GM12878 (cell line): ENCODE results near the gene COL4A2. TPM values are rescaled to one million over a fixed set of nuclear protein-coding genes. Genes with fewer than 3 reads are reported as not detected.

Experiments used
- ATAC-seq: fragments of 200-7000 bp; cut with Tn5 transposase; 3 replicates; pipeline ENCODE4 v1.9.1; 2020; ENCODE audit warnings: mild to moderate bottlenecking, moderate library complexity
- BruUV-seq: library from RNA; stranded (reverse); fragments of 400-500 nt; replicated peaks from 2 replicates; lab custom pipeline; 2021; lab: Mats Ljungman, UMichigan
- CTCF ChIA-PET: fragments of 300-600 bp; sonication (Branson Sonifier 250); formaldehyde crosslinking; extraction: SDS; loops from one replicate; lab custom pipeline; 2021; ENCODE audit warnings: inconsistent platforms; lab: Yijun Ruan, JAX
- POLR2A ChIA-PET: fragments of 350-600 bp; formaldehyde crosslinking; extraction: SDS; loops from one replicate; lab custom pipeline; 2021; ENCODE audit warnings: inconsistent platforms; lab: Charles Lee
- RAD21 ChIA-PET: fragments of 300-600 bp; sonication (Branson Sonifier 250); formaldehyde crosslinking; loops from one replicate; lab custom pipeline; 2023; ENCODE audit warnings: antibody characterized with exemption; ENCODE audit not compliant: unreplicated experiment; lab: Charles Lee
- SMC1A ChIA-PET: fragments of 300-600 bp; sonication (Branson Sonifier 250); formaldehyde crosslinking; loops from one replicate; lab custom pipeline; 2023; ENCODE audit not compliant: unreplicated experiment, uncharacterized antibody; lab: Charles Lee
- DNase-seq: peaks from one replicate; pipeline ENCODE4 v3.0.0-alpha.2; 2011; ENCODE audit warnings: low read depth, low spot score
- FAIRE-seq: peaks from 3 replicates; lab custom pipeline; 2011; peaks lifted over from hg19 to GRCh38; lab: Jason Lieb, UNC
- H2AFZ ChIP-seq: 2 replicates; pipeline ENCODE4 v1.6.0; 2011; ENCODE audit warnings: low read depth, low read length, control low read depth; ENCODE audit not compliant: control insufficient read depth
- H3K27ac ChIP-seq: 2 replicates; pipeline ENCODE4 v1.5.1; 2011; ENCODE audit warnings: control low read depth; ENCODE audit not compliant: control insufficient read depth, insufficient read depth
- H3K27me3 ChIP-seq, 2 experiments: replicated peaks in 1 of 2; 2 replicates each; pipeline versions ENCODE4 v1.6.0 to v1.6.1; 2011; ENCODE audit warnings: low read length in 1 of 2; ENCODE audit not compliant: control insufficient read depth in 2 of 2, insufficient read depth in 2 of 2
- H3K36me3 ChIP-seq, 2 experiments: 2 replicates each; pipeline ENCODE4 v1.5.1; 2011; ENCODE audit warnings: low read length in 1 of 2; ENCODE audit not compliant: control insufficient read depth in 2 of 2, insufficient read depth in 2 of 2
- H3K4me1 ChIP-seq: 2 replicates; pipeline ENCODE4 v1.6.1; 2011; ENCODE audit warnings: mild to moderate bottlenecking, low read length, moderate library complexity, mixed read lengths; ENCODE audit not compliant: control insufficient read depth, insufficient read depth
- H3K4me2 ChIP-seq: 2 replicates; pipeline ENCODE4 v1.6.0; 2011; ENCODE audit warnings: control low read depth; ENCODE audit not compliant: control insufficient read depth, insufficient read depth
- H3K4me3 ChIP-seq: fragments of 200-600 bp; sonication (generic); 2 replicates; pipeline ENCODE4 v1.5.1; 2016
- H3K79me2 ChIP-seq: 2 replicates; pipeline ENCODE4 v1.6.0; 2011; ENCODE audit warnings: low read length; ENCODE audit not compliant: control insufficient read depth, insufficient read depth
- H3K9ac ChIP-seq: 2 replicates; pipeline ENCODE4 v1.8.0; 2011; ENCODE audit warnings: low read length, control low read depth, mixed read lengths; ENCODE audit not compliant: control insufficient read depth, insufficient read depth
- H3K9me3 ChIP-seq: replicated peaks from 3 replicates; pipeline ENCODE4 v1.5.1; 2011; ENCODE audit warnings: mild to moderate bottlenecking, low read length; ENCODE audit not compliant: control insufficient read depth, insufficient read depth
- H4K20me1 ChIP-seq: 2 replicates; pipeline ENCODE4 v1.6.0; 2011; ENCODE audit not compliant: control insufficient read depth, insufficient read depth
- BRCA1 ChIP-seq: IDR thresholded peaks from 2 replicates; pipeline ENCODE4 v1.6.1; 2011; ENCODE audit warnings: low read depth, low read length, improper control_type of control experiment
- RUNX3 ChIP-seq: IDR thresholded peaks from 2 replicates; pipeline ENCODE4 v1.6.1; 2012; ENCODE audit warnings: low read length, inconsistent platforms
- WGBS: methylation state at CpG from one replicate; pipeline ENCODE4 v1.1.6; 2016; ENCODE audit warnings: low lambda C conversion rate; ENCODE audit not compliant: insufficient replicate concordance, insufficient coverage; ENCODE audit errors: missing lambda C conversion rate; 5-methylcytosine and 5-hydroxymethylcytosine counted together
- in situ Hi-C: fragments of 300-500 bp; cut with MboI; formaldehyde crosslinking; loops from 9 replicates; pipeline ENCODE4 v1.14.3; 2018; ENCODE audit warnings: mixed read lengths
- intact Hi-C: fragments of 100-400 bp; cut with micrococcal nuclease; formaldehyde crosslinking; loops from one replicate; pipeline ENCODE4 v1.14.2; 2022; ENCODE audit not compliant: unreplicated experiment
- polyA plus RNA-seq, 11 experiments: library from polyadenylated mRNA; depleted of rRNA in 4 of 11; unstranded in 6 of 11; stranded (reverse) in 5 of 11; fragments of >200 nt; fragmentation: Nextera tagmentation in 4 of 11; fragmentation: Illumina TruSeq in 1 of 11; extraction: Ambion mirVana in 4 of 11; extraction: Trizol in 1 of 11; gene quantifications; 1 replicate in 1 of 11; 2 replicates in 10 of 11; pipeline versions ENCODE4 v1.2.1 to v1.2.3, GENCODE V29; 2011 to 2016; ENCODE audit warnings: inconsistent platforms in 2 of 11, missing spikeins in 2 of 11, low read depth in 1 of 11
- total RNA-seq, 4 experiments: library from RNA; depleted of rRNA in 3 of 4; stranded (reverse); fragments of >200 nt in 3 of 4; fragmentation: Illumina TruSeq in 1 of 4; extraction: Trizol in 1 of 4; gene quantifications; 2 replicates each; pipeline versions ENCODE4 v1.2.1 to v1.2.3, GENCODE V29; 2013 to 2021
- TF ChIP-seq, protein P1 (sequence below): fragments of 450-650 bp; IDR thresholded peaks from 2 replicates; pipeline ENCODE4 v1.6.1; 2017; ENCODE audit warnings: borderline replicate concordance
- TF ChIP-seq, protein P2 (sequence below): fragments of 450-650 bp; formaldehyde crosslinking; IDR thresholded peaks from 2 replicates; pipeline ENCODE4 v1.5.0; 2022; ENCODE audit warnings: mild to moderate bottlenecking, missing genetic modification characterization

COL4A2 gene
- total and polyA plus RNA-seq, 10 of the 15 experiments (the other 5 are each of a cell fraction or from before 2014, with no cell fraction given): 0.16 to 1.6 (median 0.62) TPM; not detected in 3

DNA sequence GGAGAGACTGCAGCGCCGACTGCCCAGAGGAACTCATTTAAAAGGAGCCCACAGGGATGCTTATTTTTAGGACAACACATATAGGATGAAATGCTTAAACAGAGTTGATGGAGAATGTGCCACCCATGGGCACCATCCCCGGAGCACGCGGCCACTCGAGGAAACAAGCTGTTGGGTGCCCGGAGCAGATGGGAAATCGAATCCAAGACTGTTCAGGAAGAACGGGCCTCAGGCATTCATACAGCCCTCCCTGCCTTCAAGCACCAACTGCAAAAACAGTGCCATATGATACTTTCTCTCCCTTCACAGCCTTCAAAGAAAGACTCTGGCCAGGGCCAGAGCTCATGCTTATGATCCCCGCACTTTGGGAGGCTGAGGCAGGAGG is 214.2 kb downstream of the COL4A2 start (continued):
- TF ChIP-seq, protein P1, sequence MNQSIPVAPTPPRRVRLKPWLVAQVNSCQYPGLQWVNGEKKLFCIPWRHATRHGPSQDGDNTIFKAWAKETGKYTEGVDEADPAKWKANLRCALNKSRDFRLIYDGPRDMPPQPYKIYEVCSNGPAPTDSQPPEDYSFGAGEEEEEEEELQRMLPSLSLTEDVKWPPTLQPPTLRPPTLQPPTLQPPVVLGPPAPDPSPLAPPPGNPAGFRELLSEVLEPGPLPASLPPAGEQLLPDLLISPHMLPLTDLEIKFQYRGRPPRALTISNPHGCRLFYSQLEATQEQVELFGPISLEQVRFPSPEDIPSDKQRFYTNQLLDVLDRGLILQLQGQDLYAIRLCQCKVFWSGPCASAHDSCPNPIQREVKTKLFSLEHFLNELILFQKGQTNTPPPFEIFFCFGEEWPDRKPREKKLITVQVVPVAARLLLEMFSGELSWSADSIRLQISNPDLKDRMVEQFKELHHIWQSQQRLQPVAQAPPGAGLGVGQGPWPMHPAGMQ: no peak
- TF ChIP-seq, protein P2, sequence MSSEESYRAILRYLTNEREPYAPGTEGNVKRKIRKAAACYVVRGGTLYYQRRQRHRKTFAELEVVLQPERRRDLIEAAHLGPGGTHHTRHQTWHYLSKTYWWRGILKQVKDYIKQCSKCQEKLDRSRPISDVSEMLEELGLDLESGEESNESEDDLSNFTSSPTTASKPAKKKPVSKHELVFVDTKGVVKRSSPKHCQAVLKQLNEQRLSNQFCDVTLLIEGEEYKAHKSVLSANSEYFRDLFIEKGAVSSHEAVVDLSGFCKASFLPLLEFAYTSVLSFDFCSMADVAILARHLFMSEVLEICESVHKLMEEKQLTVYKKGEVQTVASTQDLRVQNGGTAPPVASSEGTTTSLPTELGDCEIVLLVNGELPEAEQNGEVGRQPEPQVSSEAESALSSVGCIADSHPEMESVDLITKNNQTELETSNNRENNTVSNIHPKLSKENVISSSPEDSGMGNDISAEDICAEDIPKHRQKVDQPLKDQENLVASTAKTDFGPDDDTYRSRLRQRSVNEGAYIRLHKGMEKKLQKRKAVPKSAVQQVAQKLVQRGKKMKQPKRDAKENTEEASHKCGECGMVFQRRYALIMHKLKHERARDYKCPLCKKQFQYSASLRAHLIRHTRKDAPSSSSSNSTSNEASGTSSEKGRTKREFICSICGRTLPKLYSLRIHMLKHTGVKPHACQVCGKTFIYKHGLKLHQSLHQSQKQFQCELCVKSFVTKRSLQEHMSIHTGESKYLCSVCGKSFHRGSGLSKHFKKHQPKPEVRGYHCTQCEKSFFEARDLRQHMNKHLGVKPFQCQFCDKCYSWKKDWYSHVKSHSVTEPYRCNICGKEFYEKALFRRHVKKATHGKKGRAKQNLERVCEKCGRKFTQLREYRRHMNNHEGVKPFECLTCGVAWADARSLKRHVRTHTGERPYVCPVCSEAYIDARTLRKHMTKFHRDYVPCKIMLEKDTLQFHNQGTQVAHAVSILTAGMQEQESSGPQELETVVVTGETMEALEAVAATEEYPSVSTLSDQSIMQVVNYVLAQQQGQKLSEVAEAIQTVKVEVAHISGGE (CRISPR knock-in tag): no peak

DNA sequence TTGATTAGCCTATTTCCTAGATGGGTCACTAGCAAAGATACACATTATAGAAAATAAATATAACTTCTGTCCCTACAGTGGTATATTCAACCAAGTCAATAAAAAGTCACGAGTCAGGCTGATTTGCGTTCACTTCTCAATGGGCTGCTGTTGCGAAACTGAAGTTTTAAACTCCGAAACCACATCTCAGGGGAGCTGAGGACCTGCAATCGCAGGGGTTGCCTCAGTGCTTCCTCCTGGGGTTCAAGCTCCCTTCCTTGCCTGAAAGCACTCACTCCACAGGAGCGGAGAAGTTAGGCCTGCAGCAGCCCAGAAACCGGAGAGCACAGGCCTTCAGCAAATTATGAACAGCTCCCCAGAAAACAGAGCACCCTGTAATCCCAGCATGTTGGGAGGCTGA is 214.9 kb downstream of the COL4A2 start:
- no TSS peak for BruUV-seq
- no peak for FAIRE-seq
- in situ Hi-C loops: no loop called here
- peaks cover 4 to 5% of the 10 kb centered on the region in 2 experiments; a peak in 3 of 4 replicates for H3K36me3 ChIP-seq
- H2AFZ ChIP-seq: no peak overlapping the region
- ChIA-PET CTCF (interaction anchor here (0.6 to 2.6 kb wide), 4 partner anchors 19 to 197 kb away, joined by 3 to 10 read pairs (median 4); partner anchors contain the start of gene RAB20), RAD21 (interaction anchor here (1.2 kb wide), 1 partner anchor 64 kb away, joined by 4 read pairs; no protein-coding TSS in a partner anchor)
- no peak overlapping the region for H3K4me2 ChIP-seq
- peaks cover 18% of the 10 kb centered on the region for H3K4me1 ChIP-seq
- H3K79me2 ChIP-seq: no peaks in the 10 kb centered on the region
- no peak overlapping the region for H3K27ac ChIP-seq
- 62% methylated on average over 7 of the region's 7 CpGs for WGBS
- H3K9ac ChIP-seq: no peak overlapping the region
- H4K20me1 ChIP-seq: no peaks in the 10 kb centered on the region
- TF ChIP-seq BRCA1 (no peak), RUNX3 (peak; percentile 44)
- TF ChIP-seq, all 136 proteins: peak for 1
- intact Hi-C loops: no loop called here
- H3K9me3 ChIP-seq: no peaks in the 10 kb centered on the region
- H3K27me3 ChIP-seq: no peaks in the 10 kb centered on the region
- POLR2A ChIA-PET: interaction anchor here (0.5 to 0.7 kb wide), 3 partner anchors 12 to 57 kb away, joined by 3 to 4 read pairs (median 4); no protein-coding TSS in a partner anchor
- SMC1A ChIA-PET: no interaction called here
- DNase-seq: no peak
- H3K4me3 ChIP-seq: no peak overlapping the region
- ATAC-seq: no peak
